Natural killer cell treated with Interleukin-12 subunit alpha and Interleukin-12 subunit beta and Interleukin-15 and Interleukin-18, amount 100 ng/mL, for 72 hours (primary cell): Measurements from ENCODE around the gene AMER2. TPM values are rescaled to one million over a fixed set of nuclear protein-coding genes. Genes with fewer than 3 reads are reported as not detected.

Source experiments
- ATAC-seq, 2 donors: fragments of 150-1000 bp; cut with Tn5 transposase in 1 of 2; sonication (Bioruptor Pico), chemical (Tn5 transposase) in 1 of 2; 2 replicates each; pipeline ENCODE4 v1.10.0; 2021
- DNase-seq: peaks from one replicate; pipeline ENCODE4 v3.0.0; 2022; ENCODE audit warnings: low spot score
- H3K27ac Mint-ChIP-seq, 2 donors: 1 replicate in 1 of 2; 2 replicates in 1 of 2; pipeline ENCODE4 v1.8.0; 2022; ENCODE audit warnings: mixed read lengths in 2 of 2, mild to moderate bottlenecking in 1 of 2, moderate library complexity in 1 of 2
- H3K27me3 Mint-ChIP-seq, 2 donors: 1 replicate in 1 of 2; 2 replicates in 1 of 2; pipeline ENCODE4 v1.8.0; 2022; ENCODE audit warnings: mixed read lengths in 2 of 2
- H3K36me3 Mint-ChIP-seq: one replicate; pipeline ENCODE4 v1.8.0; 2022; ENCODE audit warnings: mixed read lengths
- H3K4me1 Mint-ChIP-seq, 2 donors: 1 replicate in 1 of 2; 2 replicates in 1 of 2; pipeline ENCODE4 v1.8.0; 2022; ENCODE audit warnings: low read depth in 2 of 2, mixed read lengths in 2 of 2, mild to moderate bottlenecking in 1 of 2
- H3K4me3 Mint-ChIP-seq: one replicate; pipeline ENCODE4 v1.8.0; 2022; ENCODE audit warnings: mixed read lengths
- H3K9me3 Mint-ChIP-seq: 2 replicates; pipeline ENCODE4 v1.8.0; 2022; ENCODE audit warnings: mixed read lengths
- total RNA-seq, 2 donors: library from RNA; stranded (reverse); gene quantifications; one replicate each; pipeline ENCODE4 v1.2.3, GENCODE V29; 2022

AMER2 gene
- total RNA-seq = not detected

DNA sequence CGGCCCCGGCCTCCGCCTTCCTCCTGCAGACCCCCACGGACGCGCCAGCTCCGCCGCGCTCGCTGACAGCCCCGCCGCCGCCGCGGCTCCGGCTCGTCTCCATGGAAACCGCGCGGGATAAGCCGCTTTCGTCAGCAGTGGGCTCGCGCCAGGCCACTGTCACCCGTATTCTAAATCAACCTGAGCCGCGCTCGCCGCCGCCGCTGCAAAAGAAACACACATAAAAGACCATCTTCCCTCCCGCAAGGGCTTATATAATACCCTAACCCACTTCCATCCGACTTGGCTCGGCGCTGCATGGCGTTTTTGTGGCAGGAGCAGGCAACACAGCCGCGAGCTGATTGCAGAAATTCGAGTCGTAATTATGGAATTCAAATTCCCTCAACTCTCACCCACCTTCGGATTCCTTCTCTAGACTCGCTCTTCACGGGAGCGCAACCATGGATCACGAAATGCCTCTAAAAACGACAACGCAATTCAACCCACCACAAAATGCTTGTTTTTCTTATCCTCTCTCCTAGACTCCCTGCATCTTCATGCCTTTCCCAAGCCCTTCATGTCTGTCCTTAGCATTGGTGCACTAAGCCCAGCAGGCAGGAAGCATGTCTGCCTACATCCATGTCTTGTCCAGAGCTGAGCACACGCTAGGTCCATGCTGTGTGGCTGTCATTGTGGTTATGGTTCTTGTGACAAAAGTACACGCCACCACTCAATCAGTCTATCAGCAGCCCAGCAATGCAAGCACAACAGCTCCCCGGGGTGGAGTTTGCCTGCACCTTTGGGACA is at the start of gene AMER2:
Gene AMER2, minus strand, starts transcription at position 772 of the 786 bp plus-strand sequence. Its CDS starts 669 bp downstream, at position 103.
- DNase-seq = no peak
- Mint-ChIP-seq H3K9me3 (no peaks in the 10 kb centered on the region), H3K27ac (no peak within 1 kb of the TSS), H3K27me3 (peaks cover 57 to 61% of the 10 kb centered on the region in 2 donors), H3K4me3 (peak within 1 kb of the TSS; percentile 24), H3K36me3 (no peaks in the 10 kb centered on the region), H3K4me1 (peaks cover 10 to 11% of the 10 kb centered on the region in 2 donors)
- no peak for ATAC-seq

DNA sequence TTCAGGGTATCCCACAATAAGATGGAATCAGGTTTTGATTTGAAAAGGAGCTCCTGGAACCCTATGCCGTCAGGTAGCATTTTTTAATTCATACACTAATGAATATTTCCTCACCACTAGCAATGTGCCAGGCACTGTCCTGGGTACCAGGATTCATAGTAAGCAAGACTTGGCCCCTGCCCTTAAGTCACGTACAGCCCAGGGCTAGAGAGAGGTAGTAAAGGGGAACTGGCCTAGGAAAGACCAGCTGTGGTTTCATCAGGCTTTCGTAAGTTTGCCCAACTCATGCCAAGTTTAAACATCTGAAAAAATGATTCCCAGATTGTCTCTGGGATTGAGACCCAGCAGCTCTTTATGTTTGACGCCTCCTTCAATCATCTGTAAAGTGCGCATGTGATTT is 45.9 kb upstream of the AMER2 start:
- Mint-ChIP-seq H3K36me3 (no peaks in the 10 kb centered on the region), H3K4me1 (no peaks in the 10 kb centered on the region), H3K9me3 (no peaks in the 10 kb centered on the region), H3K27ac (no peak overlapping the region), H3K27me3 (peaks cover 19 to 22% of the 10 kb centered on the region in 2 donors), H3K4me3 (no peak overlapping the region)
- ATAC-seq (no peak), DNase-seq (no peak)

DNA sequence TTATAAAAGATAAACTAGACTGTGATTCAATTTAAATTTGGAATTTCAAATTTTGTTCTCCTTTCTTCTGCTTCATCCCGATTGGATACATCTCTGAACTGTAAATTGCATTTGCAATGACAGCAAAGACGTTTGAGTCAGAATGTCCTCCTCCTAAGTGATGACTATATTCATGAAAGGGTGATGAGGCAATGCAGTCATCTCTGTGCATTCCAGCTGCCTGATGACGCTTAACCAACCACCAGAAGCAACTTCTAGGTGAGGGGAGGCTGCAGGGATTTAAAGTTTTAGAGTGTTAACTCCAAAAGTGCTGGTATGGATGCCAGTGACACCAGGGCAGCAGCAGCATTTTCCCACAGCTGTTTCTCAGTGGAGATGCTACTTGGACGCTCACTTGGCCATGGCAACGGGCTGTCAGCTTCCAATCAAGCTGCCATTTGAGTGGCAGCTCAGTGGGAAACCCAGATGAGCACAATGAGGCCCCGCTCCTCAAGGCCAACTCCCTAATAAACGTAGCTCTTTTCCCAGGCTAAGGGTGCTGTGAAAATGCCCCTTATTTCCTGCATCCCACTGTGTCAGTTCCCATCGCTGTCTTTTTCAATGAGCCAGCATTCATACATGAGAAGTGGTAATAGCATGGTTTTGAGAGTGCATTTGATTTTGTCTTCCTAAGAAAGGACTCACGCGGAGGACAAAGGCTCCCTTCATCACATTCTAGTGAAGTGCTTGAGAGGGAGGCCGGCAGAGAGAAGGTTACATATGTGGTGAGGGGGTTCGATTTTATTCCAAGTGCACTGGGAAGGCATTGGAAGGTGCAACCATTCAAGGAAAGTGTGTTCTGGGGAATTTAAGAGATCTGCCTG is 45.2 kb upstream of the AMER2 start:
- H3K9me3 Mint-ChIP-seq = no peaks in the 10 kb centered on the region
- no peak overlapping the region for H3K4me3 Mint-ChIP-seq
- no peak overlapping the region for H3K27ac Mint-ChIP-seq
- ATAC-seq (no peak), DNase-seq (no peak)
- peaks cover 13 to 18% of the 10 kb centered on the region in 2 donors for H3K27me3 Mint-ChIP-seq
- no peaks in the 10 kb centered on the region for H3K36me3 Mint-ChIP-seq
- H3K4me1 Mint-ChIP-seq = no peaks in the 10 kb centered on the region

GRCh38 chr13:25215253-25215575 is 43.1 kb upstream of the AMER2 start:
- Mint-ChIP-seq H3K27ac (no peak overlapping the region), H3K4me3 (no peak overlapping the region), H3K9me3 (no peaks in the 10 kb centered on the region), H3K4me1 (no peaks in the 10 kb centered on the region), H3K36me3 (no peaks in the 10 kb centered on the region), H3K27me3 (peaks cover 7 to 12% of the 10 kb centered on the region in 2 donors)
- DNase-seq (no peak), ATAC-seq (no peak)

DNA sequence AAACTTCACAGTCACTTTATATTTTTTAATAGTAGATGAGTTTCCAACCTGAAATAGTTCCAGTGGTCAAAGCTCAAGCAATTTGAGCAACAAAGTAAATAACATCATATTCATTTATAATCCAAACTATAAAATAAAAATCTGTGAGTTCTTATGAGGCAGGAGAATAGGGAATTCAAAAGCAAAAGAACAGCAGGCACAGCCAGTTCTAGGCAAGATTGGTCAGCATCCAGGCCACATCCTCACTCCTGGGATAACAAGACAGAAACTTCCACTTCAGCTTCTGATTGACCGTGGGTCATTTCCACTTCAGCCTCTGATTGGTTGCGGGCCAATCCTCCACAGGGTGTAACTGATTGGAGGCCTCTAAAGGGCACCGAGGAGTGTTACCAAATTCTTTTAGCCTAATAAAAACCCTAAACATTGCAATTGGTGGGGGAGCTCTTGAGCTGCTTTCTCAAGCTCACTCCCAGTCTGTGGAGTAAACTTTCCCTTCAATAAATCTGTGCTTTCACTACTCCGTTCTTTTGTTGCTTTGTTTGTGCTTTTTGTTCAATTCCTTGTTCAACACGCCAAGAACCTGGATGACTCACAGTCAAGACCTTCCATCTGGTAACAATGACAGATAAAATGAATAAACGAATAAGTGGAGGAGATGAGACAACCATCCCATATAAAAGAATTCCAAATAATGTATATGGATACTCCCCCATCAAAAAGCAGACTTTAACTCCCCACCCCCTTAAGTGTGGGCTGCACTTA is 42.6 kb upstream of the AMER2 start:
- H3K27ac Mint-ChIP-seq = no peak overlapping the region
- H3K4me3 Mint-ChIP-seq = no peak overlapping the region
- DNase-seq (no peak), ATAC-seq (no peak)
- H3K9me3 Mint-ChIP-seq = no peaks in the 10 kb centered on the region
- H3K4me1 Mint-ChIP-seq = no peaks in the 10 kb centered on the region
- no peaks in the 10 kb centered on the region for H3K36me3 Mint-ChIP-seq
- H3K27me3 Mint-ChIP-seq = peaks cover 7 to 12% of the 10 kb centered on the region in 2 donors

- Mint-ChIP-seq H3K9me3 (no peaks in the 10 kb centered on the region), H3K4me1 (no peaks in the 10 kb centered on the region), H3K27ac (no peak overlapping the region), H3K4me3 (no peak overlapping the region), H3K27me3 (peaks cover 6 to 7% of the 10 kb centered on the region in 2 donors), H3K36me3 (no peaks in the 10 kb centered on the region)
- DNase-seq = no peak
- no peak for ATAC-seq
These were observed 41.6 kb upstream of the AMER2 start for GRCh38 chr13:25213715-25214114.

GRCh38 chr13:25210842-25211569 is 38.9 kb upstream of the AMER2 start:
- H3K4me1 Mint-ChIP-seq = no peaks in the 10 kb centered on the region
- no peak overlapping the region for H3K27ac Mint-ChIP-seq
- no peak overlapping the region for H3K4me3 Mint-ChIP-seq
- H3K9me3 Mint-ChIP-seq = no peaks in the 10 kb centered on the region
- no peaks in the 10 kb centered on the region for H3K36me3 Mint-ChIP-seq
- ATAC-seq (no peak), DNase-seq (no peak)
- peaks cover under 1 to 2% of the 10 kb centered on the region in 2 donors for H3K27me3 Mint-ChIP-seq

DNA sequence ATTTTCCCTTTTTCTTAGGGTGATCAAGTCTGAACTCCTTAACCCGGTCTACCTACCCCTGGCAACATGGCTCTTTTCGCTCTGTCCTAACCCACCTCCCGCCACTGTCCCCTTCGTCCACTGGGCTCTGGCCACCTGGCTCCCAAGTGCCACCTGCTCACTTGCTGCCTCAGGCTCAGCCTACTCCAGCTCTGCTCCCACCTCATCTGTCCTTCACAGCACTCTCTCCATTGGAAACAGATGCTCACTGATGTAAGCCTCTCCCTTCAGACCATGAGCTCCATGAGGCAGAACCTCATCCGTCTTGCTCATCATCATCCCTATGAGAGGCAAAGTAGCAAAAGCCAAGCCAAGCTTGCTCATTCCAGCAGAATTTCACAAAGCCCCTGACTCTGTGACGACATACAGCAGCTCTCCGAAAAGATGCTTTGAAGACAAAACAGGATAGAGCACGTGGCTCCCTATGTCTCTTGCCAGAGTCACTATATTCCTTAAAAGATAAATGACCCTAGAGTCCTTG is 35.3 kb upstream of the AMER2 start:
- ATAC-seq = no peak
- no peaks in the 10 kb centered on the region for H3K9me3 Mint-ChIP-seq
- no peaks in the 10 kb centered on the region for H3K4me1 Mint-ChIP-seq

DNA sequence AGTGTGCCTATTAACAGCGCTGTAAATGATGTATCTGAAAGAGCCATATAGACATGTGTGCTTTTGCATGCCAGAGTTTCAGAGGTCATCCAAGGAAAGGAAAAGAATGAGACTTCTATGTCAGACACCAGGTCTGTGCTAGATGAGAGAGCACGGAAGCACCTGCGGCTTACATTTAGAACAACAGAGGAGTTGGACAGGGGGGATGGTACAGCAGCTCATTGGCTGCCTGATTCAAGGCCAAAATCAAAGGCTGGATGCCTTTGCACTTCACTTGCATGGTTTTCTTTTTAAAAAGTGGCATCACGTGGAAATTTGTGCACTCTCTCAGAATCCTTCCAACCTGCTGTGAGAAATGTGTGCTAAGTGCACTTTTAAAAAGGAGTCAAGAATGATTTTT is 32.8 kb upstream of the AMER2 start:
- DNase-seq (no peak), ATAC-seq (no peak)
- H3K36me3 Mint-ChIP-seq = no peaks in the 10 kb centered on the region
- H3K27ac Mint-ChIP-seq = no peak overlapping the region
- no peaks in the 10 kb centered on the region for H3K9me3 Mint-ChIP-seq
- peaks cover 12 to 22% of the 10 kb centered on the region in 2 donors for H3K27me3 Mint-ChIP-seq
- no peaks in the 10 kb centered on the region for H3K4me1 Mint-ChIP-seq
- H3K4me3 Mint-ChIP-seq = no peak overlapping the region

More for the DNA sequence above, 35.3 kb upstream of the AMER2 start:
- H3K27ac Mint-ChIP-seq = no peak overlapping the region
- peaks cover 9 to 22% of the 10 kb centered on the region in 2 donors for H3K27me3 Mint-ChIP-seq
- H3K36me3 Mint-ChIP-seq = no peaks in the 10 kb centered on the region
- DNase-seq = no peak
- no peak overlapping the region for H3K4me3 Mint-ChIP-seq

- Mint-ChIP-seq H3K27me3 (peaks cover 12 to 22% of the 10 kb centered on the region in 2 donors), H3K36me3 (no peaks in the 10 kb centered on the region), H3K4me1 (no peaks in the 10 kb centered on the region), H3K9me3 (no peaks in the 10 kb centered on the region), H3K4me3 (no peak overlapping the region), H3K27ac (no peak overlapping the region)
- DNase-seq (no peak), ATAC-seq (no peak)
These were observed 31.1 kb upstream of the AMER2 start for GRCh38 chr13:25203127-25203740.

DNA sequence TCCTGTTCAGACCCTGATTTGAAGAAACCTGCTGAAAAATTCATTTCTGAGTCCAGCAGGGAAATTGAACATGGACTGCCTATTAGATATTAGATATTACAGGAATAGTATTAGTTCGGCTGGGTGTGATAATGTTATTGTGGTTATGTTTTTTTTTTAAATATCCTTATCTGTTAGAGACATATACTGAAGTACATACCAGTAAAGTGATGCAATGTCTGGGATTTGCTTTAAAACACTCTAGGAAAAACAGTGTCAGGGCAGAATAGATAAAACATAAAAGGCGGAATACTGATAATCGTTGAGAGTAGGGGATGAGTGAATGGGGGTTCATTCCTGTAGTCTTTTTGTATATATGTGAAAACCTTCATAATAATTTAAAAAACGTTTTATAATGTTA is 28.7 kb upstream of the AMER2 start:
- H3K4me1 Mint-ChIP-seq = no peaks in the 10 kb centered on the region
- DNase-seq (no peak), ATAC-seq (no peak)
- no peaks in the 10 kb centered on the region for H3K9me3 Mint-ChIP-seq
- no peak overlapping the region for H3K4me3 Mint-ChIP-seq
- peaks cover 9 to 27% of the 10 kb centered on the region in 2 donors for H3K27me3 Mint-ChIP-seq
- H3K27ac Mint-ChIP-seq = no peak overlapping the region
- H3K36me3 Mint-ChIP-seq = no peaks in the 10 kb centered on the region

- ATAC-seq (no peak), DNase-seq (no peak)
- Mint-ChIP-seq H3K4me3 (no peak overlapping the region), H3K36me3 (no peaks in the 10 kb centered on the region), H3K27ac (no peak overlapping the region), H3K9me3 (no peaks in the 10 kb centered on the region), H3K27me3 (peaks cover 10 to 33% of the 10 kb centered on the region in 2 donors), H3K4me1 (no peaks in the 10 kb centered on the region)
These were observed 26.6 kb upstream of the AMER2 start for GRCh38 chr13:25198647-25199046.

DNA sequence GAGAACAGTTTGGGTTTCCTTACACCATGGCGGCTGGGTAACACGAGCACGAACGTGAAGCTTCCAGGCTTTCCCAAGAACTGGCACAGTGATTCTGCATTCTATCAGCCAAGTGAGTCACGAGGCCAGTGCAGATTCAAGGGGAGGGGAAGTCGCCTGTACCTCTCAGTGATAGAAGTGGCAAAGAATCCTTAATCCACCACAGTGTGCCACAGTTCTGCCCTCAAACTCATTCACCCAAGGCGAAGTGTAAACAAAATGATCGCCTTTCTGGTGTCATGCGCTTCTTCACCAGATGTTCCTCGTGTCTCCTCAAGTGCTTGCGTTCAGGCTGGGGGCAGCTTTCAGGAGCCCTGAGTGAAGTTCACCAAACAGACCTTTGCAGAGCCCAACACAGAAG is 24.9 kb upstream of the AMER2 start:
- no peak overlapping the region for H3K27ac Mint-ChIP-seq
- H3K27me3 Mint-ChIP-seq = peaks cover 14 to 31% of the 10 kb centered on the region in 2 donors
- ATAC-seq = peak in 1 of 2 donors; percentile 24
- no peaks in the 10 kb centered on the region for H3K36me3 Mint-ChIP-seq
- no peak overlapping the region for H3K4me3 Mint-ChIP-seq
- DNase-seq = no peak
- no peaks in the 10 kb centered on the region for H3K4me1 Mint-ChIP-seq
- no peaks in the 10 kb centered on the region for H3K9me3 Mint-ChIP-seq
